Endometrial microvascular endothelial cells (primary cell): ENCODE measurements around the gene BICRAL. TPM values are rescaled to one million over a fixed set of nuclear protein-coding genes. Genes with fewer than 3 reads are reported as not detected.
"Not testable (repeated sequence)": the region's sequence is repeated elsewhere in the genome, so short reads cannot be mapped to it uniquely, and the experiment has no call there.

Experiments used
- in situ Hi-C: cut with HindIII; loops from 2 replicates; pipeline ENCODE4 v1.10.0; 2017; ENCODE audit warnings: low sequenced_read_pairs, low pct_unique_long_range_greater_than_20kb; ENCODE audit errors: inconsistent ontology term
- total RNA-seq: library from RNA; depleted of rRNA; stranded (reverse); fragments of >200 nt; gene quantifications from one replicate; pipeline ENCODE4 v1.2.3, GENCODE V29; 2015; ENCODE audit errors: inconsistent ontology term

BICRAL gene
- 3.9 TPM for total RNA-seq

- in situ Hi-C loops: loop anchor here (5.0 kb wide), 1 partner anchor 35 kb away; the partner anchor contains the start of gene TBCC
Observed at GRCh38 chr6:42781796-42782688, at the start of gene BICRAL. TSS of gene BICRAL (plus strand) at chr6:42782052. CDS start at chr6:42822023, 39,971 bp downstream.

DNA sequence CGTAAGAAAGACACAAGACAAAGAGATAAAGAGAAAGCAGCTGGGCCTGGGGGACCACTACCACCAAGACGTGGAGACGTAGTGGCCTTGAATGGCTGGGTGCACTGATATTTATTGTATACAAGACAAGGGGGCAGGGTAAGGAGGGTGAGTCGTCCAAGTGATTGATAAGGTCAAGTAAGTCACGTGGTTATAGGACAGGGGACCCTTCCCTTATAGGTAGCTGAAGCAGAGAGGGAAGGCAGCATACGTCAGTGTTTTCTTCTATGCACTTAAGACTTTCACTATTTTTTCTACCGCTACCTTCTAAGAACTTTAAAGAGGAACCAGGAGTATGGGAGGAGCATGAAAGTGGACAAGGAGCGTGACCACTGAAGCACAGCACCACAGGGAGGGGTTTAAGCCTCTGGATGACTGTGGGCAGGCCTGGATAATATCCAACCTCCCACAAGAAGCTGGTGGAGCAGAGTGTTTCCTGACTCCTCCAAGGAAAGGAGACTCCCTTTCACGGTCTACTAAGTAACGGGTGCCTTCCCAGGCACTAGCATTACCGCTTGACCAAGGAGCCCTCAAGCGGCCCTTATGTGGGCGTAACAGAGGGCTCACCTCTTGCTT, 47.9 kb upstream of the BICRAL start:
- in situ Hi-C loops: not testable (repeated sequence)

- in situ Hi-C loops: no loop called here
Observed at GRCh38 chr6:42735976-42736375, 45.9 kb upstream of the BICRAL start.

DNA sequence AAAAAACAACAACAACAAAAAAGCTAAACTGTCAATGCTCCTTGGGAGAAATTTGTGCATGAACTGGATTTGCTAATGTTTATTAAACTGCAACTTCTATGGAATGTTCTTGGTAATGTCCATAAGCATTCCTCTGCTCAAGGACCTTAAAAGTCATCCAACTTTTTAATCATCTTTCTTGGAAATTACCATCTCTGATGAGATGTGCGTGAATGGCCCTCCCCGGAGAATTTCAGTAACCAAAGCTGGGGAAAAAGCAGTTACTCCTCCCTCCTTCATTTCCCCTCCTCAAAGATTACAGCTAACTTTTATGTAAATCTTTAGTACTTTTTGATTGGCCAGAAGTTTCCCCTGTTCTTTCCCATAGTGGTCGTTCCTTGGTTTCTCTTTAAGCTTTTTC, 41.1 kb upstream of the BICRAL start:
- in situ Hi-C loops: no loop called here

DNA sequence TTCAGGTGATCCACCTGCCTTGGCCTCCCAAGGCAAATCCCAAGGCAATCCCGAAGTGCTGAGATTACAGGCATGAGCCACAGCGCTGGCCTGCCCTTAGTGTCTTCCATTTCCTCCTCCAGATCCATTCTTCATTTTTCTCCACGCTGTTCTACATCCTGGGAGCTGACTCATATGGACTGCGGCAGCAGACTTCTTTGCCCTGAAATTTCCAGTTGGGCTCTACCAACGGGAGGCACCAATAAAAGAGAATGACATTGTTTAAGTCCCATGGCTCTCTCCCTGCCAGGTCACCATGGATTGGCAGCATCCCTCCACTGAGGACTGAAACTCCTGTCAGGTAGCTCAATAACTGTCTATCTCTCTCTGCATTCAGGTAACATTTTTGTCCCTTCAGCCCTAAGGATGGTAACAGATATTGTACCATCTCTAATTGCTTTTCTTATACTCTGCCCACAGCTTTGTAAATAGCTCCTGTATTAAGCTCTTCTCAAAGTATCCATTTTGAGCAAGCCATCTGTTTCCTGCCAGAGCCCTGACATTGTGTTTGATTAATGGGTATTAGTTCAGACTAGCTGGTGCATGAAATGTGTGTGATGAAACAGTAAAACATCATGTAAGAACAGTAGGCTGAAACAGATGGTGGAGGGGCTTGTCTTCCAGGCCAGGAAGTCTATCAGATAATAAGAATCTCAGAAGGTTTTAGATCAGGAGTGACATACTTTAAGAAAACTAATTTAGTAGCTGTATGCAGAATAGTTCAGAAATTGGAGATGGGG, 39.5 kb upstream of the BICRAL start:
- in situ Hi-C loops: no loop called here

DNA sequence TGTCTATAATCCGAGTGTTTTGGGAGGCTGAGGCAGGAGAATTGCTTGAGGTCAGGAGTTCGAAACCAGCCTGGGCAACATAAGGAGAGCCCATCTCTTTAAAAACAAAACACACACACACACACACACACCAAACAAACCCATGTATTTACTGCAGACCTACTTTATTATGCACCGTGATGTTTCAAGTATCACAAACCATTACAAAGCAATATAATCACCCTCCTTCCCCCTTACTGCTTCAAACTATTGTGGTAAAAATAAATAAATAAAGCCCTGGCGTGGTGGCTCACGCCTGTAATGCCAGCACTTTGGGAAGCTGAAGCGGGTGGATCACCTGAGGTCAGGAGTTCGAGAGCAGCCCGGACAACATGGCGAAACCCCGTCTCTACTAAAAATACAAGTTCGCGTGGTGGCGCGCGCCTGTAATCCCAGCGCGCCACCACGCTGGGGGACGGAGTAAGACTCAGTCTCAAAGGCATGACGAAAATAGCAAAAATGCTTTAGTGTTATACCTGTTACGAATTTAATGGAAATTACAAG, 37.4 kb upstream of the BICRAL start:
- in situ Hi-C loops: no loop called here

- in situ Hi-C loops: loop anchor here (5.0 kb wide), 1 partner anchor 37 kb away; the partner anchor contains the start of gene BICRAL
Observed at GRCh38 chr6:42745083-42745639, 36.7 kb upstream of the BICRAL start.

GRCh38 chr6:42745640-42746462, 36.0 kb upstream of the BICRAL start, which contains the start of gene TBCC:
TSS of gene TBCC (minus strand) at chr6:42746103. CDS start at chr6:42746073, 30 bp downstream.
- in situ Hi-C loops: loop anchor here (5.0 kb wide), 1 partner anchor 36 kb away; the partner anchor contains the start of gene BICRAL

GRCh38 chr6:42746463-42747391, 35.1 kb upstream of the BICRAL start:
- in situ Hi-C loops: loop anchor here (5.0 kb wide), 1 partner anchor 36 kb away; the partner anchor contains the start of gene BICRAL

DNA sequence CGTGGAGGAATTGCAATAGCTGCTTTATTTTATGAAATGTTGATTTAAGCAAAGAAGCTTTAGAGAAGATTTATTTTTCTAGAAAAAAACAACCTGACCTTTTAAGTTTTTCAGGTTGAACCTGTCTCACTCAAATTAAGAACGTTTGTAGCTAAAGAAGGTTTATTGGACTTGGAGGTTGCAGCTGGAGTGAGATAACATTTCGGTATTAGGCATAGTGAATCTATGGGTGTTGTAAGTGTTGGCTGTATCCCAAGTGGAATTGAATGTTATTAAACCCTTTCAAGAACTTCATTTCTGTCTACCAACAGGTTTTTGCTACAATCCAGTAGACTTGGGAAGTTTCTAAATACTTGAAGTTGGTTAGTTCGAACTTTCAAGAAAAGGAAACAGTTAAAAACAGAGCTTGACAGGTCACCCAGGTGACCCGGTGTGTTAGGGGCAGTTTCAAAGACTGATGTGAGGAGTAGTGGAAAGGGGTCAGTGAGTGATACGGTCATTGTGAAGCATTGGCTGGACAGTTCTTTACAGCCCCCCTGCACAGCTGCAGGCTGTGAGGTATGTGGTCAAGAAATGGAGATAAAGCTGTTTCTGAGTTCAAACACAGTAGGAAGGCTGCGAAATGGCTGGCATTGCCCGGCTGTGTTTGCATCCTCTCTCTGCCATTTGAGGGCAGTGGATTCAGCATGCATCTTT, 33.5 kb upstream of the BICRAL start:
- in situ Hi-C loops: loop anchor here (5.0 kb wide), 1 partner anchor 34 kb away; the partner anchor contains the start of gene BICRAL

DNA sequence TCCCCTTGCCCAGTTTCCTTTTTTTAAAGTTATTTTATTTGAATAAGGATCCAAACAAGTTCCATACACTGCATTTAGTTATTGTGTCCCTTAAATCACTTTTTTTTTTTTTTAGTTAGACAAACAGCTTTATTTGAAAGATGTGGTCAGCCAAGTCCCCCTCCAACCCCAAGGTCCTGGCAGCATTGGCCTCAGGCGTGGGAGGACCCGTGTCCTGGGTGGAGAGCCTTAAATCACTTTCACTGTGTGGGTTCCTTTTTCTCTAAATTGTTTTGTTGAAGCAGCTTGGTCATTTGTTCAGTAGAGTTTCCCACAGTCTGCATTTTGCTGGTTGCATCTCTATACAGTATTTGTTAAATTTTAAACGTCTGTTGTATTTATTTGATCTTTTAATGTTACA, 30.8 kb upstream of the BICRAL start:
- in situ Hi-C loops: no loop called here

GRCh38 chr6:42754759-42755158, 27.1 kb upstream of the BICRAL start:
- in situ Hi-C loops: no loop called here

DNA sequence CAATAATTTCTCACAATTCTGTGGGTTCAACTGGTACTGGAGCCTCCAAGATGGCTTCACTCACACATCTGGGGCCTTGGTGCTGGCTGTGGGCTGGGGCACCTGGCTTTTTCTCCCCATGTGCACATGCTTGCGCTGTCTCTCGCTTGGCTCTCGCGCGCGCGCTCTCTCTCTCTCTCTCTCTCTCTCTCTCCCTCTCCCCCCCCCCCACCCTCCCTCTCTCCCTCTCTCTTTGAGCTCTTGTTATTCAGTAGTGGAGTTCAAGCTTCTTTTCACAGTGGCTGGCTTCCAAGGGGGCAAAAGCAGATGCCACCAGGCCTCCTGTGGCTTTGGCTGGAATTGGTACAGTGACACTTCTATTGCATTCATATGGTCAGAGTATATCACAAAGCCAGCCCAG, 25.1 kb upstream of the BICRAL start:
- in situ Hi-C loops: no loop called here

DNA sequence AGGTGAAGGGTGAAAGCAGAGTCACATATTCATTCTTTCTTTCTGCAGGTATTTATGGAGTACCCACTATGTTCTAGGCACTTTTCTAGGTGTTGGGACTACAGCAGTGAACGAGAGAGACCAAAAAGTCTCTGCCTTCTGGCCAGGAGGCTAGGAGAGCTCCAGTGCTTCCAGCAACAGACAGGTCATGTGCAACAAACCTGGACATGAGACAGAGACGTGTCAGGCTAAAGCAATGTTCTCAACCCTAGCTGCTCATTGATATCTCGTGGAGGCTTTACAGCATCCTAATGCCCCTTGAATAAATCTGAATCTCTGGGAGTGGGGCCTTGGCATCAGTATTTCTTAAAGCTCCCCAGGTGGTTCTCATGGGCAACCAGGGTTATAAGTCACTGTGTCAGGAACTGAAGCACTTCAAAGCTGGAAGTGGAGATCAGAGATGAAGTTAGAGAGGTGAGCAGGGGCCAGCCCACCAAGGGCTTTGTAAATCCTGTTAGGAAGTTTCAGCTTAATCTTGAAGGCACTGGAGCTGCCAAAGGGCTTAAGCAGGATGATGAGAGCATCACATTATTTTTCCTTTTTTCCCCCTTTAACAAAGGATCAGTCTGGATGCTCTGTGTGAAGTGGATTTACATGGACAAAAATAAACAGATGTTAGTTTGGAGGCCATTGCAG, 23.0 kb upstream of the BICRAL start:
- in situ Hi-C loops: no loop called here

DNA sequence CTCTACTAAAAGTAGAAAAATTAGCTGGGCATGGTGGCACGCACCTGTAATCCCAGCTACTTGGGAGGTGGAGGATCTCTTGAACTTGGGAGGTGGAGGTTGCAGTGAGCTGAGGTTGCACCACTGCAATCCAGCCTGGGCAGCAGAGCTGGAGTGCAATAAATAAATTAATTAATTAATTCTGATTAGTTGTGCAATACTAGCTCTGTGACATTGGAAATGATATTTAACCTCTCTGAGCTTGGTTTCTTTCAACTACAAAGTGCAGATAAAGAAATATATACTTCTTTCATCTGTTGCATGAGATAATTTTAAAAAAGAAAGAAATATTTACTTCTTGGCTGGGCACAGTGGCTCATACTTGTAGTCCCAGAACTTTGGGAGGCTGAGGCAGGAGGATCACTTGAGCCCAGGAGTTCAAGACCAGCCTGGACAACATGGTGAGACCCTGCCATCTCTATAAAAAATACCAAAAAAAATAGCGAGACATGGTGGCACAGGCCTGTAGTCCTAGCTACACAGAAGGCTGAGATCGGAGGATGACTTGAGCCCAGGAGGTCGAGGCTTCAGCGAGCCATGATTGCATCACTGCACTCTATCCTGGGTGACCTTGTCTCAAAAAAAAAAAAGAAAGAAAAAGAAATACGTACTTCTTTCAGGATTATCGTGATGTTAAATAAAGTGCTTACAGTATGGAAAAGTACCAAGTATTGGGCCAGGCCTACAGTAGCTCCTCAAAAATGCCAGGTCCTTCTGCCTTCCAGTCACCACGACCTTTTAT, 20.4 kb upstream of the BICRAL start:
- in situ Hi-C loops: no loop called here
